OCI-LY7 (cell line): Measurements from ENCODE around the gene GRM5.

Source experiments
- CTCF ChIP-seq: fragments of 200-600 bp; sonication (generic); conservative IDR thresholded peaks from 2 replicates; pipeline ENCODE4 v1.5.1; 2014; ENCODE audit warnings: mild to moderate bottlenecking, antibody characterized with exemption, low read length, moderate library complexity, mixed read lengths
- EZH2phosphoT487 ChIP-seq: fragments of 200-600 bp; sonication (generic); IDR thresholded peaks from 2 replicates; pipeline ENCODE4 v1.6.1; 2018; ENCODE audit warnings: low read depth, borderline replicate concordance, mild to moderate bottlenecking, mixed run types, antibody characterized with exemption, low read length, moderate library complexity, mixed read lengths

- TF ChIP-seq CTCF (no peak), EZH2phosphoT487 (no peak)
Measured at GRCh38 chr11:88651556-88651955, 414.2 kb downstream of the GRM5 start.
